Skin epidermis (tissue), 12 donors: ENCODE measurements around the gene CELF2.

Experiments
- H3K27ac ChIP-seq, 21 experiments: fragments of 200-600 bp; sonication (generic) in 11 of 21; one replicate each; pipeline ENCODE4 v1.5.0; 2020; ENCODE audit warnings: mild to moderate bottlenecking in 3 of 21, inconsistent platforms in 2 of 21, moderate library complexity in 2 of 21
- H3K4me3 ChIP-seq, 7 experiments: fragments of 200-600 bp; sonication (generic) in 2 of 7; one replicate each; pipeline ENCODE4 v1.5.0; 2020; ENCODE audit warnings: inconsistent platforms in 2 of 7, mild to moderate bottlenecking in 2 of 7, moderate library complexity in 1 of 7

Gene CELF2

DNA sequence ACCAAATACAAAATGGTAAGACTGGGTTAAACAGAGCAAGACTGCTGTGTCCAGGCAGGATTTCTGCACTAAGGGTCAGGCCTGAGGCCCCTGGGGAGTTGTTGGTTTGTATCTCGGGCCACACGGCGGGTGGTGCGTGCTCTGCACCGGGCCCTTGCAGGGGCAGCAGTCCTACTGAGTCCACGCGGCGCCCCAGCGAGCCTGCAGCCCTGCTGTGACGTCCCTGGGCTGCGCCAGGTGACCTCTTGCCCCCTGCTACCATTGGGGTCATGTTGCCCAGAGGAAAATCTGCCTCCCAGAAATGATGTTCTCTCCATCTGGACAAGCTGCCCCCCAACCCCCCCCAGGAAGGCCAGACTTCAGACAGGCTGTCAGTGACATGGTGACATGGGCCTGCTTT is 281.5 kb downstream of the CELF2 start:
- Histone ChIP-seq H3K27ac (no peak overlapping the region), H3K4me3 (no peak overlapping the region)

- H3K4me3 ChIP-seq = no peak overlapping the region
- no peak overlapping the region for H3K27ac ChIP-seq
These were observed 282.4 kb downstream of the CELF2 start for GRCh38 chr10:11300026-11300425.

DNA sequence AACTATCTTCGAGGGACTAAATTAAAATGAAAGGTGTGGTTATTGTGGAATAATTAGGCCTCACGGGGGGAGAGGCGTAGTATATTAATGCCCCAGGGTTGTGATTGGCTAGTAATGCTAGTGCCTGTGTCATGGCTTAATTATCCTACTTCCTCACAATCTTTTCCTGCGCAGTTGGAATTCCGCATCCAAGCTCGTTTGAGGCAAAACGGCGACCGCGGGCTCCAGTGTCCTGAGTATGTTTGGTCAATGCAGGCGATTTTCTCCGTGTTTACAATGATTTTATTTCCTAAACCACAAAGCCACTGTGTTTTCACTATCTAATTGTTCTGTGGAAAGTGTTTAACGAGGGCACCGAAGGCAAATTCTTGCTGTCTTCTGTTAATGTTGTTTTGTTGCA is 282.9 kb downstream of the CELF2 start:
- no peak overlapping the region for H3K27ac ChIP-seq
- H3K4me3 ChIP-seq = no peak overlapping the region

DNA sequence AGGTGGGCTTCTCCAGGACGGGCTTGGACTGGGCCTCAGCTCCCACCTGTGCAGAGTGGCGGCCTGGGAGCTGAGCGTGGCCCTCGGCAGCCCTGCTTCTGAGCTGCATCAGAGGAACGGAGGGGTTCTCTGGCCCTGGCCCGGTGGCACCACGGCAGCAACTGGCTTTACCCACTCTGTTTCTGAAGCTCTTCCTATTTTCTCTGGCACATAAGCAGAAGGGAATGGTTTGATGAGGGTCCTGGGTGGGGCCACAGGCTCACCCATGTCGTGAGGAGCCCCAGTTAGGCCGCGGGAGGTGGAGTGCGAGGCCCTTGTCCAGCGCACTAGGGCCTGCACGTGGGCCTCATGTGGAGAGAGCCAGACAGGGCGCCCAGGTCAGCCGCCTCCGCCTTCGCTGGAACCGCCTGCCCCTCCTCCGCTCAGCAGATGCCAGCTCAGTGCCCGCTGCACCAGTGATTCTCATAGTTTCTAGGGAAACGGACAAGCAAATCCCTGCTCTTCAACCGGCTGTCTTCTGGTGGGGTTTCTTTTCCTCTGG is 284.0 kb downstream of the CELF2 start:
- Histone ChIP-seq H3K27ac (no peak overlapping the region), H3K4me3 (no peak overlapping the region)

GRCh38 chr10:11302181-11302580 is 284.5 kb downstream of the CELF2 start:
- Histone ChIP-seq H3K27ac (no peak overlapping the region), H3K4me3 (no peak overlapping the region)

DNA sequence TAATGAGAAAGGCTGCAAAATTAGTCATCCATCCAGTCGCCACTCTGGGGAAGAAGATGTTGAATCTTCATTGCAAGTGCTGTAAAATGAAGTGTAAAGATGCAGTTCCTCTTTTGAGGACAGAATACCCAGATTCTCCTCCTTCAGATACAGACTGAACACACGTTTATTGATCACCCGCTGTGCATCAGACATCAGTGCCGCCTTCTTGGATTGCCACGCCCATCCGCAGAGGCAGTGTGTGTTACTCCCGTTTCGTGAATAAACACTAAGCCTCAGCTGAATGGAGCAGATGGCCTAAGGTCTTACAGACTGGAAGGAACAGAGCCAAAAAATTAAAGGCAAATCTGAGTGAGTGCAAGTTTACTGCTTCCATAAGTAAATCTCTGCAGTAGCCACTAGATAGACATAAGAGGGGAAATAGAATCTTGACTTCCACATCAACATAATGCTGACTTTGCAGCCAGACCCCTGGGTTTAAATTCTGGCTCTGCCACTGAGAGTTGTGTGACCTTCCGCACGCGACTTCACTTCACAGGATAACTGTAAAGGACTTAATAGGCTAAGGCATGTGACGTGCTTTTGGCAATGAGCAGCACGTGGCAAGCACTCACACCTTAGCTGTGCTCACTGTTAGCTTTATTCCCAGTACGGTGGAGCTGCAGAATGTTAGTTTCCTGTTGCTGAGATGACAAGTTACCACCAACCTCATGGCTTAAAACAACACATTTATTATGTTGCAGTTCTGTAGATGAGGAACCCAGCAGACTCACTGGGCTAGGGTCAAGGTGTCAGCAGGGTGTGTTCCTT is 285.9 kb downstream of the CELF2 start:
- Histone ChIP-seq H3K27ac (no peak overlapping the region), H3K4me3 (no peak overlapping the region)

DNA sequence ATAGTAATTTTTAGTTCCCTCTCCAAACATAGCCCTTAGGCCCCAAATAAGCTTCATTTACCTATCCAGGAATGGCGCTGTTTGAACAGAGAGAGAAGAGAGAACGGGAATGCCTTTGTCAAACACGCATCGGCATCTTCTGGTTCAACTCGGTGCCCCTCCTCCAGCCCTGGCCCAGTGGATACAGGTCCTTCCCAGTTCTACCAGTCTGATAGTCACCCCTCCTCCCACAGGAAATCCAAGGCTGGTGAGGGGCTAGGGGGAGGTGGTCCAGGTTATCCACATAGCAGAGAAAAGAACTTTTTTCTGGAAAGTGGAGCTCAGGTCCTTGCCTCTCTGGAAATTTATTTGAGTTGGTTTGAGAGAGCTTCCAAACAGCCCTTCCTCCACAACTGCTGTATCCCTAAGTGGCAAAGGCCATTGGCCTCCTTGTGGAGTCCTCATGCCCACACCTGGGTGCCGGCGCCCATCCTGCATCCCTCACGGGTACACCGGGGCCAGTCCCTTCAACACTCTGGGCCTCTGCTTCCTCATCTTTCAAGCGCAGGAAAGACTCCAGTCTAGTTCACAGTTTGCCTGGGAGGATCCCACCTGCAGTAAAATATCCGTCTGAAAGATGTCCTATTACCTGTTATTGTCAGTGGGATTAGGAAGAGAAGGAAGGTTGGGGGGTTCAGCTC is 287.4 kb downstream of the CELF2 start:
- Histone ChIP-seq H3K4me3 (no peak overlapping the region), H3K27ac (no peak overlapping the region)

- Histone ChIP-seq H3K4me3 (no peak overlapping the region), H3K27ac (no peak overlapping the region)
These were observed 288.3 kb downstream of the CELF2 start for GRCh38 chr10:11305825-11306593.

DNA sequence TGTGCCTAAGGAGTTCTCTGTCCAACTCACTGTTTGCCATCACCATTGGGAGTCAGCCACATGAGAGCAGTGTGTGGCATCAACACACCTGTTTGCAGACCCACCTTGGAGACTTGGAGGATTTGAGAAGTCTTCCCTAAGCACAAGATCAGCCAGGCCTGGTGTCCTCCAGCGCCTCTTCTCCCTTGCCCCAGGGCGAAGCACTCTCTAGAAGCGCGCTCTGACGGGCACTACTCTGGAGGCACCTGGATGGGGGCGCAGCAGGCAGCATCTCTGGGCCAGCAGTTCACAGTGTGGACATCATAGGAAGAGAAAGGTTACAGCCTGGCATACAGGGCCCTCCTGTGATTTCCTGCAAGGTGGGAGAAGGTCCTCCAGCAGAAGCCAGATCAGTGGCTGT is 289.3 kb downstream of the CELF2 start:
- Histone ChIP-seq H3K4me3 (no peak overlapping the region), H3K27ac (no peak overlapping the region)

DNA sequence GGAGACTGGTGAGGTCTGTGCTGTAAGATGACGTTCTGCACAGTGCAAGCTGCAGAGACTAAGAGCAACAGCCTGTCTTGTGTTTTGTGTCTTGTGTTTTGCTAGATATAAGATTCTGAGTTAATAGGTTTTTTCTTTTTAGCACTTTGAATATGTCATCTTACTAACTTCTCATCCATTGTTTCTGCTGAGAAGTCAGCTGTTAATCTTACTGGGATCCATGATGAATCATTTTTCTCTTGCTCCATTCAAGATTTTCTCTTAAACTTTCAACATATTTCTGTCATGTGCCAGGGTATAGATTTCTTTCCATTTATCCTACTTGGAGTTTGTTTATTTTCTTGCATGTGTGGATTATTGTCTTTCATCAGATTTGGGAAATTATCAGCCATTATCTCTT is 290.3 kb downstream of the CELF2 start:
- H3K27ac ChIP-seq = no peak overlapping the region

DNA sequence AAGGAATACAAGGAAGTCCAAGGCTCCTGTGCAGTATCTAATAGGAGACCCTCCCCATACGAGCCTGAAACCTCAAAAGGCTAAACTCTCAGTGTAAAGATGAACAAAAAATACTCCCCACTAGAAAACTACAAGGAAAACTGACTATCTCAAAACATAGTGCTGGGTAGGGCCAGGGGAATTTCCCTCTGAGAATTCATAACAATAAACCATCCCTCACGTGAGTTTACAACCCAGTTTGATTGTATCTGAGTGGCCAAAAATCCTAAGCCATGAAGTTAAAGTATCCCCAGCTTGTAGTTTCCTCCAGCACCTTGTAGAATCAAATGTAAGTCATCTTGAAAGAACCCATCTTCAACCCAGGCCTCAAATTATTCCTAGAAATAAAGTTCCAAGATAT is 293.4 kb downstream of the CELF2 start:
- Histone ChIP-seq H3K4me3 (no peak overlapping the region), H3K27ac (no peak overlapping the region)

More for the DNA sequence above, 290.3 kb downstream of the CELF2 start:
- H3K4me3 ChIP-seq = no peak overlapping the region

- Histone ChIP-seq H3K4me3 (no peak overlapping the region), H3K27ac (no peak overlapping the region)
These were observed 295.8 kb downstream of the CELF2 start for GRCh38 chr10:11313463-11313862.

- no peak overlapping the region for H3K4me3 ChIP-seq
- H3K27ac ChIP-seq = no peak overlapping the region
These were observed 300.4 kb downstream of the CELF2 start for GRCh38 chr10:11317936-11318670.

DNA sequence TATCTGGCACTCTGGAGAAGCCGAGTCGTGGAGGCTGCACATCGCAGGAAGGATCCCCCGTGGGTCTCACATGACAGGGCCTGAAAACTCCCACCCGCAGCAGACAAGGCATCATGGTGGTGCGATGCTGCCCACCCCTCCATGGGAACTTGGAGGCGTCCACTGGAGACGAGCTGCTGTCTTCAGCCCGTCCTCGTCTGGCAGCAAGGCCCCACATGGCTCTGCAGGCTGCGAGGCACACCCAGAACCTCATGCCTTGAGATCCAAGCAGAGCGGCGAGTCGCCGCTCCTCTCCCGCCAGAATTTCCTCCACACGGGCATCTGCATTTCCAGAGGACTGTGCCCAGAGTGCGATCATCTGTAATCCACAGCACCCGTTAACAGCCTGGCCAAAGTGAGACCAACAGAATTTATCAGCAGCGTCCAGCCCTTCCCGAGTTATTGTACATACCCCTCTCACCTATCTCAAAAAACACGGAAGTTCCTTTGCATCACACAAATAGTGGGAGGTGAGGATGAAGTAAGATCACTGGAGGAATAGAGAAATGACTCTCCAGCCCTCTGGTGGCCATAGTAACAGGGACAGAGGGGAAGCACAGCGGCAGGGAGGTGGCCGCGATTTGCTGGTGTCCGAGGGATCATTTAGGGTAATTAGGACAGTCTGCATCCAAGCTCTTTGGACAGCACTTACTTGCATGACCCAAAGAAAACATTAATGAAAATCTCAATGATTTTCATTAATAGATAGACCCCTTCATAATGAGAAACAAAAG is 301.3 kb downstream of the CELF2 start:
- H3K4me3 ChIP-seq = no peak overlapping the region
- H3K27ac ChIP-seq = no peak overlapping the region

DNA sequence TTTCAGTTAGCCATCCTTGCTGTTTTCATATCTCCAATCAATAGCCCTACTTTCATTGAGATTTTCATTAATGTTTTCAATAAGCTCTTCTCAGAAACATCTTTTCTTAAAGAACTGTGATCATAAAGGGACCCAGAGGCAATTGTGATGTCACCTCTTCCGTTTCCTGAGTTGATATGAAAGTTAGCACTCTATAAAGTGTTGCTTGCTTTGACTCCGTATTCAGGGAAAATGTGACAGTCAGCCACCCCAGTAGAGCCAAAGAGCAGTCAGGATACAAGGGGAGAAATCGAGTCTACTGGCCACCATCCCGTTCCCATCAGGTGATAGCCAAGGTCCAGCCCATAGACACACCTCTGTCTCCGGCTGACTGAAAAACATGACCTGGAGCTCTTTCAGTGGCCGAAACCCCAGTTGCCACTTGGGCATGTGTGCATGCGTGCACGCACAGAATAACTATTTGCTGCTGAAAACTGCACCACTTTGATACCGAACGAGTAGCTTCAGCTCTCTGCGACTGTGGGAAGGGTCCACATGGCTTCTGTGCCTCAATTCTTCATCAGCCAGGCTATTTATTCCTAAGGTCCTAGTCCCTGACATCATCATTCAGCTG is 302.4 kb downstream of the CELF2 start:
- H3K4me3 ChIP-seq = no peak overlapping the region
- H3K27ac ChIP-seq = no peak overlapping the region

DNA sequence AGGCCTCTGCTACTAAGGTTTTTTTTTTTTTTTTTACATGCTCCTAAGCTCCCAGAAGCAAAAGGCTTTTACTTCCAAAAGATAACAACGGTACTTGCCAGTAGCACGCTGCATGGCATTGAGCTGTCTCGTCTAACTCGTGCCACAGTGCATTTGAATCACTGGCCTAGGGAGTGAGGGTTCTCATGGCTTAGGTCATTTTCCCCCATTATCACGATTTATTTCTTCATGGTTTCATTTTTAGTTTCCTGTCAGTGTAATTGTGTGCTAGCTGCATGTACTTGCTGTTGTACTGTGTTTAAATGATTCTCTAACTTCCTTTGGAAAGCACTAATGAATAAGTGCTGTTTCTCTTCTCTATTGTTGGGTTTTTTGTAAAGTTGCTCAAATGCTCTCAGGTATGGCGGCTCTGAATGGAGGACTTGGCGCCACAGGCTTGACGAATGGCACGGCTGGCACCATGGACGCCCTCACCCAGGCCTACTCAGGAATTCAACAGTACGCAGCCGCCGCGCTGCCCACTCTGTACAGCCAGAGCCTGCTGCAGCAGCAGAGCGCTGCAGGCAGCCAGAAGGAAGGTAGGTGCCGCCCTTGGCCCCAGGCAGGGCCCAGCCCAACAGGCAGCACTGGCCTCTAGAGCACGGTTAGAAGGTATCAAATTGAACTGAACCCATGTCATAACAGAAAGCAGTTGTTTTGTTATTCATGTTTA is 303.3 kb downstream of the CELF2 start:
- Histone ChIP-seq H3K27ac (no peak overlapping the region), H3K4me3 (no peak overlapping the region)

- Histone ChIP-seq H3K27ac (no peak overlapping the region), H3K4me3 (no peak overlapping the region)
These were observed 305.0 kb downstream of the CELF2 start for GRCh38 chr10:11322698-11323097.

DNA sequence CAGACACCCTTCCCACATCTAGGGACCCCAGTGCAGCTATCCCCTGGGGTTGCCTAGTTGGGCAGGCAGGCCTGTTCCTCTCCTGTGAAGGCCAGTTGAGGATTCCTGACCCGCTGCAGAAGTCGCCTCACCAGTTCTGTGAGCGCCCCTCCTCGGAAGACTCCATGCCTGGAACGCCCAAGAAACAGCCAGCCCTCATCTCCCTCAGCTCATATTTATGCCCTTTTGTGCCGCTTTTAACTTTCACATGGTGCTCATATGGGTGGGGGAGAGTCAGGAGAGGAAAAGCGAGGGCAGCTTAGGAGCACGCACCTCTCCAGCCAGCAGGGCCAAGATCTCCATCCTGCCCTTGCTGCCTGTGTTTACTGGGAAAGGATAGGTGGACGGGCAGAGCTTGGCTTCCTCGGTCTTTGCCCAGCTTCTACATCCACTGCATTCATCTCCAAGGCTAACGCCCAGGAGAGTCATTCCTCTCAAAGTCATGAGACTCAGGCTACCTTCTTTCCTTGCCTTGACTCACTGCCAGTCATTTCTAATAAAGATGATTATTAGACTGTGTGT is 307.2 kb downstream of the CELF2 start:
- Histone ChIP-seq H3K4me3 (no peak overlapping the region), H3K27ac (no peak overlapping the region)
